Astrocyte of the spinal cord (primary cell): ENCODE measurements around the gene GLT6D1.

Source experiments
- DNase-seq: peaks from one replicate; pipeline ENCODE4 v3.0.0; 2011; ENCODE audit warnings: low read depth, low spot score
- H3K4me3 ChIP-seq: 2 replicates; pipeline ENCODE4 v1.5.1; 2011; ENCODE audit warnings: low read depth, mild to moderate bottlenecking, low read length, moderate library complexity
- CTCF ChIP-seq: IDR thresholded peaks from 2 replicates; pipeline ENCODE4 v1.5.1; 2012; ENCODE audit warnings: low read depth, mild to moderate bottlenecking, low read length, inconsistent platforms
- in situ Hi-C: cut with HindIII; loops from 2 replicates; pipeline ENCODE4 v1.10.0; 2017; ENCODE audit warnings: low sequenced_read_pairs

The GLT6D1 gene

DNA sequence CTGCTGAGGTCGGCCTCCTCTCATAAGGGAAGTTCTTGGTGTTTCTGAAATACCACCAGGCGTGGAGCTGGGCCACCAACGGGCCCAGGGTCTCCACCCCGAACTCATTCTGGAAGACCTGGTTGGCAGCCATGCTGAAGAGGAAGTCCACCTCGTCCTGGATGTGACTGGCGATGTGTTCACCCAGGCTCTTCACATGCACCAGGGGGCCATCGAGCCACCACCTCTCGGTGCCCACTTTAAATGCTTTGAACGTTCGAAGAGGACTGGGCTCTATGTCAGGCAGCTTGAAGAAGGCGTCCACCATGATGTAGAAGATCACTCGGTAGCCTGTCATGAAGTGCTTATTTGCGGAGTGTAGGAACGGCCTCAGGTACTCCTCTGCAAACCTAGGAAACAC is 15.1 kb downstream of the GLT6D1 start:
- no peak for DNase-seq
- TF ChIP-seq CTCF = no peak
- no peak overlapping the region for H3K4me3 ChIP-seq
- in situ Hi-C loops = no loop called here

DNA sequence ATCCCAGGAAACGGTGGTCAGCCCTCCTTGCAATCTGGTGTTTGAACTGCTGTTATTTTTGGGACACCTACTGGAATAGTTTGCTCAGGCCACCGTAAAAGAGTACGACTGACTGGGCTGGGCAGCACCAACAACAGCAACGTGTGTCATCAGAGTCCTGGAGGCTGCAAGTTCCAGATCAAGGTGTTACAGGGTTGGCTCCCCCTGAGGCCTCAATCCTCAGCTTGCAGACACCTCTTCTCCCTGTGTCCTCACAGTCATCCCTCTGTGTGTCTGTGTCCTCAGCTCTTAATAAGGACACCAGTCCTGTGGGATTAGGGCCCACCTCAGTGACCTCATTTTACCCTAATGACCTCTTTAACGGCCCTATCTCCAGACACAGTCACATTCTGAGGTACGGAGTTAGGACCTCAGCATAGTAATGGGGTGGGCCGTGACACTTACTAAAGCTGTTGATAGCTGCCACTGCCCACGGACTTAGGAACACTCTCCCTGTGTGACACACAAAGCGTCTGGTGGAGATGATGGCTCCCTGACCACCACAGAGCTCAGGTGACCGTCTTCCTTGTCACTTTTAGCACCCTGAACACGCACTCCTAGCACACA is 16.8 kb downstream of the GLT6D1 start:
- no peak overlapping the region for H3K4me3 ChIP-seq
- in situ Hi-C loops = no loop called here
- no peak for DNase-seq
- TF ChIP-seq CTCF = no peak

DNA sequence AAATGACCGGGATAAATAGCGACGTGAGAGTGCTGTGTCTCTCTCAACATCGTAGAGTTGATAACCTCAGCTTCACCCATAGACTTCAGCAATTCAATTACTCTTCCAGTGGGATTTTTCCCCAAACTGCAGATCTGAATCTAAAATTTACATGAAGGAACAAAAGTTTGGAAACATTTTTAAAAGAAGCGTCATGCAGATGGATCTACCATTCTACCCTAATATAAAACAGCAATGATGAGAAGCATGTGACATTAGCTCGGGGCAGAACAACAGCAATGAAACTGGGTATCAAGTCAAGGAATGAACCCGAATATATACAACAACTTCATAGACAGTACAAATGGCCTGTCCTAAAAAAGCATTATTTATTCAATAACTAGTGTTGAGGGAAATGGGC is 18.8 kb downstream of the GLT6D1 start:
- H3K4me3 ChIP-seq = no peak overlapping the region
- no peak for DNase-seq
- in situ Hi-C loops = no loop called here
- no peak for TF ChIP-seq CTCF

DNA sequence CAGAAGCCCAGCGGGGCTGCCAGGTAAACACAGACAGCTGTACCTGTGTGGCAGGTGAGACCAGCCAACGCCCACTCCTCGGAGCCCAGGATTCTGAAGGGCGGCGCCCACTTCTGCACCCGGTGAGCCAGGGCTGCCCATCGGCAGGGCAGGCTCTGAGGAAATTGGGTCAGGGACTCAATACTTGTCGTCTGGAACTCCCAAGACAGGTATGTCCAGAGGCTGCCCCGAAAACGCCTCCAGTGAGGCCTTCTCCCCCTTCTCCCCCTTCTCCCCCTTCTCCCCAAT is 19.8 kb downstream of the GLT6D1 start:
- DNase-seq = no peak
- no peak overlapping the region for H3K4me3 ChIP-seq
- TF ChIP-seq CTCF = no peak
- in situ Hi-C loops = no loop called here

GRCh38 chr9:135618866-135619598 is 20.3 kb downstream of the GLT6D1 start:
- H3K4me3 ChIP-seq = no peak overlapping the region
- no peak for TF ChIP-seq CTCF
- no peak for DNase-seq
- in situ Hi-C loops = no loop called here

- in situ Hi-C loops = no loop called here
- no peak for TF ChIP-seq CTCF
- no peak for DNase-seq
- no peak overlapping the region for H3K4me3 ChIP-seq
Measured at GRCh38 chr9:135617991-135618411, 21.3 kb downstream of the GLT6D1 start.

DNA sequence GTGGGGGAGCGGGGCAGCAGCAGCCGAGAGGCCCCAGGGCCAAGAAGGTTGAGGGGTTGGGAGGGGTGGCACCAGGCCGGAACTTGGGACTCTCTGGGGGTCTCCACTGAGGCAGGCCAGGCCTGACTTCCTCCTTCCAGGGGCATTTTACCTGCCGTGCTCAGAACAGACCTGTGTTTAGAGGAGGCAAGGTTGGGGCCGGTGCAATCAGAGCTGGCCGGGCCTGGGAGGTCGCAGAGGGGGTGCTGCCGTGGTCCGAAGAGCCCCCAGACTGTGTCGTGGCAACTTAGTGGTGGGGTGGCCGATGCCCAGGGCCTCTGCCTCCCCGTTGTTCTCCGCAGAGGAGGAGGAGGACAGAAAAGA is 21.8 kb downstream of the GLT6D1 start:
- in situ Hi-C loops = no loop called here
- H3K4me3 ChIP-seq = no peak overlapping the region
- no peak for DNase-seq
- no peak for TF ChIP-seq CTCF
